ENCODE measurements around the gene STXBP3. TPM values are rescaled to one million over a fixed set of nuclear protein-coding genes. Genes with fewer than 3 reads are reported as not detected.

Gene STXBP3
- total and polyA plus RNA-seq, 9 of the 15 experiments (the other 6 are each of a cell fraction or from before 2014, with no cell fraction given) = 32.5 to 52.5 (median 39.2) TPM

DNA sequence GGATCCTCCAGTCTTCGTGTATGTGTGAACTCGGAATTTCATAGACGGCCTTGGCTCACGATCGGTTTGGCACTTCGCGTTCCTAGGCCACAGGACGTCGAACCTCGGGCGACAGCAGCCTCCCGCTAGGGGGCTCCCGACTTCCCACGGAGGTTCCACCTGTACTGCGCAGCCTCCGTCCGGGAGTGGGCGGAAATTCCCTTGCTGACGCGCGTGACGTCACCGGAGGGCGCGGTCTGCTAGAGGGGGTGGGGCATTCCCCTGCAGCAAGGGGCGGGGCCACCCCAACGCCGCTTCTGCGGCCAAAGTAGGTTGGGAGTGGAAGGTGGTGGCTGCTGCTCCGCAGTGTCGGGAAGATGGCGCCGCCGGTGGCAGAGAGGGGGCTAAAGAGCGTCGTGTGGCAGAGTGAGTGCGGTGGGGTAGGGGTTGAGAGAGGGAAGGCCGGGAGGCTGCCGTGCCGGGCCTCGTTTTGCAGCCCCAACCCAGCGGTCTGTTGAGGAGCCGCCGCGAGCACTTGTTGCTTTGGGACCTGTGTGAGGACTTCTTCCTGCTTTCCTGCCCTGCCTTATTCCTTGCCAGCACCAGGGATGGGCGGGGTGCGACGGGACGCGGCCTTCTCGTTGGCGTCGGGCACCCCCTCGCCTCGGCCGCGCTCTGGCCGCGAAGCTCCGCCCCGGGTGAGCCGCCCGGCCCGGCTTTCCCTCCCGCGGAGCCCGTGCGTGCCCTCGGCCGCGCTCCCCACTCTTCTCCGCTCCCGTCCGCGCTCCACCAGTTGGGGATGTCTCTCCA, at the start of gene STXBP3 (continued):
- TF ChIP-seq, protein P1, sequence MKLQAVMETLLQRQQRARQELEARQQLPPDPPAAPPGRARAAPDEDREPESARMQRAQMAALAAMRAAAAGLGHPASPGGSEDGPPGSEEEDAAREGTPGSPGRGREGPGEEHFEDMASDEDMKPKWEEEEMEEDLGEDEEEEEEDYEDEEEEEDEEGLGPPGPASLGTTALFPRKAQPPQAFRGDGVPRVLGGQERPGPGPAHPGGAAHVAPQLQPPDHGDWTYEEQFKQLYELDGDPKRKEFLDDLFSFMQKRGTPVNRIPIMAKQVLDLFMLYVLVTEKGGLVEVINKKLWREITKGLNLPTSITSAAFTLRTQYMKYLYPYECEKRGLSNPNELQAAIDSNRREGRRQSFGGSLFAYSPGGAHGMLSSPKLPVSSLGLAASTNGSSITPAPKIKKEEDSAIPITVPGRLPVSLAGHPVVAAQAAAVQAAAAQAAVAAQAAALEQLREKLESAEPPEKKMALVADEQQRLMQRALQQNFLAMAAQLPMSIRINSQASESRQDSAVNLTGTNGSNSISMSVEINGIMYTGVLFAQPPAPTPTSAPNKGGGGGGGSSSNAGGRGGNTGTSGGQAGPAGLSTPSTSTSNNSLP (IDR thresholded peaks at IDR 0.05; ENCODE audit: borderline replicate concordance, low read depth, low read length) = peak; percentile 41; the same call in 1 of the 2 replicates
- TF ChIP-seq ZNF408 (CRISPR knock-in tag; IDR thresholded peaks at IDR 0.05; ENCODE audit: low read depth) (no peak), BCOR (IDR thresholded peaks at IDR 0.05) (peak; percentile 59; the same call in 1 of the 2 replicates), BMI1 (IDR thresholded peaks at IDR 0.05; ENCODE audit: low read length) (no peak), ZBTB8A (IDR thresholded peaks at IDR 0.05; ENCODE audit: partially characterized antibody) (no peak), ZNF57 (CRISPR knock-in tag; IDR thresholded peaks at IDR 0.05) (no peak), MTF1 (CRISPR knock-in tag; IDR thresholded peaks at IDR 0.05; ENCODE audit: borderline replicate concordance) (0 out of 2 replicates have a peak, but pooled peaks have one; percentile 44), PHF20 (IDR thresholded peaks at IDR 0.05; ENCODE audit: partially characterized antibody) (peak; percentile 82), TAF15 (IDR thresholded peaks at IDR 0.05; ENCODE audit: low read depth, low read length) (no peak), ZNF3 (CRISPR knock-in tag; IDR thresholded peaks at IDR 0.05) (no peak), TSC22D4 (tag; IDR thresholded peaks at IDR 0.05) (no peak), CCAR2 (IDR thresholded peaks at IDR 0.05; ENCODE audit: low read depth, low read length) (no peak), JUNB (CRISPR knock-in tag; conservative IDR thresholded peaks at IDR 0.05) (no peak), ASH1L (IDR thresholded peaks at IDR 0.05; ENCODE audit: borderline replicate concordance, low read depth, partially characterized antibody) (no peak), ZNF780A (CRISPR knock-in tag; IDR thresholded peaks at IDR 0.05) (no peak)
- TF ChIP-seq, protein P2, sequence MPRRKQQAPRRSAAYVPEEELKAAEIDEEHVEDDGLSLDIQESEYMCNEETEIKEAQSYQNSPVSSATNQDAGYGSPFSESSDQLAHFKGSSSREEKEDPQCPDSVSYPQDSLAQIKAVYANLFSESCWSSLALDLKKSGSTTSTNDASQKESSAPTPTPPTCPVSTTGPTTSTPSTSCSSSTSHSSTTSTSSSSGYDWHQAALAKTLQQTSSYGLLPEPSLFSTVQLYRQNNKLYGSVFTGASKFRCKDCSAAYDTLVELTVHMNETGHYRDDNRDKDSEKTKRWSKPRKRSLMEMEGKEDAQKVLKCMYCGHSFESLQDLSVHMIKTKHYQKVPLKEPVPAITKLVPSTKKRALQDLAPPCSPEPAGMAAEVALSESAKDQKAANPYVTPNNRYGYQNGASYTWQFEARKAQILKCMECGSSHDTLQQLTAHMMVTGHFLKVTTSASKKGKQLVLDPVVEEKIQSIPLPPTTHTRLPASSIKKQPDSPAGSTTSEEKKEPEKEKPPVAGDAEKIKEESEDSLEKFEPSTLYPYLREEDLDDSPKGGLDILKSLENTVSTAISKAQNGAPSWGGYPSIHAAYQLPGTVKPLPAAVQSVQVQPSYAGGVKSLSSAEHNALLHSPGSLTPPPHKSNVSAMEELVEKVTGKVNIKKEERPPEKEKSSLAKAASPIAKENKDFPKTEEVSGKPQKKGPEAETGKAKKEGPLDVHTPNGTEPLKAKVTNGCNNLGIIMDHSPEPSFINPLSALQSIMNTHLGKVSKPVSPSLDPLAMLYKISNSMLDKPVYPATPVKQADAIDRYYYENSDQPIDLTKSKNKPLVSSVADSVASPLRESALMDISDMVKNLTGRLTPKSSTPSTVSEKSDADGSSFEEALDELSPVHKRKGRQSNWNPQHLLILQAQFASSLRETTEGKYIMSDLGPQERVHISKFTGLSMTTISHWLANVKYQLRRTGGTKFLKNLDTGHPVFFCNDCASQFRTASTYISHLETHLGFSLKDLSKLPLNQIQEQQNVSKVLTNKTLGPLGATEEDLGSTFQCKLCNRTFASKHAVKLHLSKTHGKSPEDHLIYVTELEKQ (CRISPR knock-in tag; IDR thresholded peaks at IDR 0.05) = no peak
- TF ChIP-seq, protein P3, sequence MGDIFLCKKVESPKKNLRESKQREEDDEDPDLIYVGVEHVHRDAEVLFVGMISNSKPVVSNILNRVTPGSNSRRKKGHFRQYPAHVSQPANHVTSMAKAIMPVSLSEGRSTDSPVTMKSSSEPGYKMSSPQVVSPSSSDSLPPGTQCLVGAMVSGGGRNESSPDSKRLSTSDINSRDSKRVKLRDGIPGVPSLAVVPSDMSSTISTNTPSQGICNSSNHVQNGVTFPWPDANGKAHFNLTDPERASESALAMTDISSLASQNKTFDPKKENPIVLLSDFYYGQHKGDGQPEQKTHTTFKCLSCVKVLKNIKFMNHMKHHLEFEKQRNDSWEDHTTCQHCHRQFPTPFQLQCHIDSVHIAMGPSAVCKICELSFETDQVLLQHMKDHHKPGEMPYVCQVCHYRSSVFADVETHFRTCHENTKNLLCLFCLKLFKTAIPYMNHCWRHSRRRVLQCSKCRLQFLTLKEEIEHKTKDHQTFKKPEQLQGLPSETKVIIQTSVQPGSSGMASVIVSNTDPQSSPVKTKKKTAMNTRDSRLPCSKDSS (IDR thresholded peaks at IDR 0.05; ENCODE audit: low read depth, partially characterized antibody) = no peak
